ENCODE measurements around the gene ITIH4.

The ITIH4 gene

DNA sequence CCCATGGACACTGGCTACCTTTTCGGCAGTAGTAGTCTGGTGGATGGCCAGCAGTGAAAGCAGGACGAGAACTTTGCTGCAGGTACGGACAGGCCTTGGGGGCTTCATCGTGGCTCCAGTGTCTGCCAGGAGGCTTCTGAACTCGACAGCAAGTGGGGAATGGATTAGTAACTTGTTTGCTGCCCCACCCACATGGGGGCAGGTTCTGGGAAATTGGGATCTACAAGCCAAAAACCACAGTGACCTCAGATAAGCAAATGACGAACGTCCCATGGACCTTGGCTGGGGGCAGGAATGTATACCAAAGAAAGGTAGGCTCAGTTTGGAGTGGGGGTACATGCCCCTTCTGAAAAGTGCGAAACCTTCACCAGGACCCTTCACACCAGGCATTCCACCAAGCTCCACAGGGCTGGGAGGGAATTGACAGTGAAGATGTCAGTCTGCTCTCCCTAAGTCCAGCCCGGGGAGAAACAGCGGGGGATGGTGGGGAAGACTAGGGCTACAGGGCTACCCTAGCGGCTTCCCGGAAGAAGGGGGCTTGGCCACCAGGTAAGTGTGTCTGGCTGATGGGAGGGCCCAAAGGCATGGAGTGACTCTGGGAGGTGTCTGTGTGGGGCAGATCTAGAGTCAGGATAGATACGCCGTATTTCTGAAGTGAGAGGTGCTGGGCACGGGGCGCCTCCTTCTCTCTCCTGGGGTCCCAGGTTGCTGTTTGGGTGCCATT lies at the start of gene ITIH4:
ITIH4 (minus strand) TSS at position 138 of the 724 bp plus-strand sequence; CDS start at position 108, 30 bp downstream.
- no peak for DNase-seq

- DNase-seq, result no peak
These were observed 49.6 kb upstream of the ITIH4 start for GRCh38 chr3:52880047-52880446.

DNA sequence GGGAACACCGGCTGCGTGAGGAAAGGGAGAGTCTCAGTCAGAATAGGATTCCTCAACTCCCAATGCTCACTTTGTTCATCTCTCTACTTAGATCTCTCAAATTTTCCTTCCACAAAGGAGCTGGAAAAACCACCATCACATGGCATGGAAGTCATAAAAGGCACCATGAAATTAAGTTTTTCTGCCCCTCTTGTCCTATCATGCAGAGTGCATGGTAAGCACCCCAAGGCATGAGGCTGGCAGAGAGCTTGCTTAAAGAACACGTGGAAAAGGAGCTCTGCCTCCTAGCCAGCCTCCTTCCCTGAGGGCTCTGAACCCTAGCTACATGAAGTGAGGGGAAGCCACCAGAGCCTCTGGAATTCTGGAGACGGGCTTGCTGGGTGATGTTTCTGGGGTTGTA lies 49.1 kb upstream of the ITIH4 start:
- DNase-seq, result no peak

GRCh38 chr3:52879090-52879489 lies 48.6 kb upstream of the ITIH4 start:
- DNase-seq, result no peak

DNA sequence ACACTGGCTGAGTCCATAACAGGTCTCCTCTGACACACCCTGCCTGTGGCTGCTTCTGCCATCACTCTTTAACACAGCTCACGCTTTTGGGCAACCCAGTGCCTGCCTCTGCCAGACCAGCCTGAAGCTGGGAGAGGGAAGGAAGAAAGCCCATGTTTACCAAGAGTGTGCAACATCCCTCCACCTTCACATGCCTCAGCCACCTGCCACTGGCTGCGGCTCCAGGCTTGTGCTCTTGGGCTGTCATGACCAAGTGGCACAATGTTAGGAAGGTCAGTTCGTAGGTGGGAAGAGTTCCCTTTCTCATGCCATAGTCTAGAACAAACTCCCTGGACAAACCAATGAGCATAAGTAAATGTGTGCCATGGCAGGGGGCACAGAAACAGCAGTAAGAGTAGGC lies 46.6 kb upstream of the ITIH4 start:
- DNase-seq, result no peak

DNA sequence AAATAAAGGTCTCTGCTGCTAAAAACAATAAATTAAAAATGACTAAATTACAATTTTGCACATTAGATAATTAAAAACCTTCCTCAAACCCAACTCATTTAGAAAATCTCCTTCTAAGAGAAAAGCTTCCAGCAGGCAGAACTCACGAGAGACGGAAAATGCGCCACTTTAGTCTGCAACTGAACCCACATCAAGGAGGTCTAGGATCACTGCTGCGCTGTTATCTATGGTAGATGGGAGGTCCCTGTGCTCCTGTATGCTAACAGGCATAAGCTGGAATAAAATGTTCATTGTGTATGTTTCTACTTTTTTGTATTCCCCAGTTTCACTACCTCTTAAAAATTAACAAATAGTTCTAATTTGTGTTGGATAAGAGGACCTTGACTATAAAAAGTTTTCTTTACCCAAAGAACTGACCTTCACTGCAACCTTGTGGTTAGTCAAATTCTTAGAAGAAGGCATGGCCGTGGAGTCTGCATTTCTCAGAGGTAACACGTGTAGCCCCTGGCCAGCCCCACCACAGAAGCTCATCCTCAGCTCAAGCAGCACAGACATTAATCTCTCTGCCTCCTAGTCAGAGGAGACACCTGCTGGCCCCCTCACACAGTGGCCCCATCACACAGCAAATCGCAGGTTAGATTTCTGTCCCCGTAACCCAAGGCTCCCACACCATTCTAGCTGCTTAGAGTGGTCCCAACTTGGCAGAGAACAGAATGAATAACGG lies 44.6 kb upstream of the ITIH4 start:
- no peak for DNase-seq

GRCh38 chr3:52874160-52874701 lies 43.8 kb upstream of the ITIH4 start:
- DNase-seq, result no peak

- DNase-seq, result no peak
These were observed 43.1 kb upstream of the ITIH4 start for GRCh38 chr3:52873433-52874159.

DNA sequence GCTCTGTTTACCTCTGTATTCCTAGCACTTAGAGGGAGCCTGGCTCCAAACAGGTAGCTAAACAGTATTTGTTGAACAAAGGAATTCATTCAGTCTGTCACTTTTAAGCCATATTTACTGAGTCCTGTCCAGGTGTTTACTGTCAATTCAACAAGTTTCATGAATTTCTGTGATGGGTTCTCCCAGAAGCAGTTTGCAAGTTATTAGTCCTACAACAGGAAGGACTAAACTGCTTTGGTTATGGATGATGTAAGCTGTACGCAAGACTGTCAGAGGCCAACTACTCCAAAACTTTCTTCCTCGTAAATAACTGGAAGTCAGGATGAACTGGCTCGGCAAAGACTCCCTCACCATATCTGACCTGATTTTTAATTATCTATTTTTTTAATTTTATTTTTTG lies 41.8 kb upstream of the ITIH4 start:
- DNase-seq, result no peak

- no peak for DNase-seq
These were observed 41.3 kb upstream of the ITIH4 start for GRCh38 chr3:52871761-52872160.

DNA sequence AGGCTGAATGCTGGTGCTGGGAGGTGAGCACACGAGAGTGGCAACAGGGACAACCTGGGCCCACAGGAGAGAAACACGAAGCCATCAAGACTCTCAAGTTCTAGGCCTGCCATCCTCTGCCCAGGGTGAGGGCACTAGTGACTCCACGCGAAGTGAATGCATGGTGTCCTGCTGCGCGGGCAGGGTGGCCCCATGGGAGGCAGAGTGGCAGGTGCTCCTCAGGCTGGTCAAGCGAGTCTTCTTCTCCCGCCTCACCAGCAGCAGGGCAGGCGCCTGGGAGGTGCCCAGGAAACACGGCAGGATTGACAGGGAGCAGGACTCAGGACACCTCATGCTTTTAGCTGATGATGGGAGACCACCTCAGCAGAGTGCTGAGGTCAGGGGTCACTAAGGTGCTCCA lies 40.0 kb upstream of the ITIH4 start:
- no peak for DNase-seq

DNA sequence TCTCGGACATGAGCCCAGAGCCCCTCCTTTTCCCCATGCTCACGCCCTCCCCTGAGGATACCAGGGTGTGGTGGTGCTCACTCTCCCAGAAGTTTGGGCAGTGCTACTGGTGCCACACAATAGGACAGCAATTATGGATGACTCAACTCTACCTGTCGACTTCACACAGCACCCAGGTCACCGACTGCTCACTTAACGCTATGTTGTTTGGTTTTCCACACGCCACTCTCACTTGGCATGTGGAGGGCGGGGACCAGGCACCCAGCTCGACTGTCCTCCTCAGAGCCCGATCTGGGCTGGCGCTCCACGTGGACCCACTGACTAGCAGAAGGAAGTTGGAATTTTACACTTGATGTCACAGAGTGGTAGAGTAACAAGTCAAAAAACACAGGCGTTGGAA lies 36.0 kb upstream of the ITIH4 start:
- no peak for DNase-seq

DNA sequence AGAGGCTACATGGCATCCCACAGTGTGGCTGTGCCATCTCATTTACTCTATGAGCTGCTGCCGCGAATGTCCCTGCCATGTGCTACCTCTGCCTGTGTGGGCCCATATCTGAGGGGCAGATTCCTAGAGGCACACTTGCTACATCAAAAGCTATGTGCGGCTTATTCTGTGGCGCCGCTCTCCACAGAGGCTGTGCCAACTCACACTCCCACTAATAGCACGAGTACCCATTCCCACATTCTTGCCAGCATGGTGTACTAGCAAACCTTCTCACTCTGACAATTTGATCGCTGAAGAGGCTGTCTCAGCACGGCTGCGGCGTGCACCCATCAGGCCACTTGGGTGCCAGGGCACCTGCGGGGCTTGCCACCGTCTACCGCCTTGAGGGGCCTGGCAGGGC lies 35.5 kb upstream of the ITIH4 start:
- DNase-seq, result no peak

GRCh38 chr3:52860424-52860768 lies 29.9 kb upstream of the ITIH4 start:
- DNase-seq, result no peak

GRCh38 chr3:52859686-52860423 lies 29.4 kb upstream of the ITIH4 start:
- no peak for DNase-seq

DNA sequence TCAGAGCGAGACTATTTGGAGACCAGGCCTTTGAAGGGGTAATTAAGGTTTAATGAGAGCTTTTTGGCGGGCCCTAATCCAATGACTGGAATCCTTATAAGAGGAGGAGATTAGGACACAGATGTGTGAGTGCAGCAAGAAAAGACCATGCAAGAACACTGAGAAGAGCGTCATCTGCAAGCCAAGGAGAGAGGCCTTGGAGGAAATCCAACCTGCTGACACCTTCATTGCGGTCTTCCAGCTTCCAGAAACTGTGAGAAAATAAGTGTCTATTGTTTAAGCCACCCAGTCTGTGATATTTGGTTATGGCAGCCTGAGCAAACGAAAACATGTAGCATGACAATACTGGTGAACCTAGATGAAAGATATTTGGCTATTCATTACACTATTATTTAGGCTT lies 27.4 kb upstream of the ITIH4 start:
- no peak for DNase-seq

DNA sequence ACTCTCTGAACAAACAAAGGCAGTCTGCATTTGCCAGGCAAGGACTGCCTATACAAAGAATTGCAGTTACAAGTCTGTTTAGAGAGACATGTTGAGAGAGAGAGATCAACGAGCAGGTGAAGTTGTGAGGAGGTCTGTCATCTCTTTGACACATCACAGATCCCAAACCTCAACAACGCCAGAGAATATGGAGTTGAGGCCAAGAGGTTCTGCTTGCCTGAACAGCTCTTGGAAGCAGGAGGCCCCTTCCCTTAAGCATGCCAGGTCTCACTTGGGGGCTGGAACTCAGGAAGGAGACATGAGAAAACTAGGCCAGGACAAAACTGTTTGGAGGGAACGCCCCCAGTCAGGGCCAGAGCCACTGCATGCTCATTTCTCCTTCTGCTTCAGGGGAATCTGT lies 26.7 kb upstream of the ITIH4 start:
- no peak for DNase-seq

DNA sequence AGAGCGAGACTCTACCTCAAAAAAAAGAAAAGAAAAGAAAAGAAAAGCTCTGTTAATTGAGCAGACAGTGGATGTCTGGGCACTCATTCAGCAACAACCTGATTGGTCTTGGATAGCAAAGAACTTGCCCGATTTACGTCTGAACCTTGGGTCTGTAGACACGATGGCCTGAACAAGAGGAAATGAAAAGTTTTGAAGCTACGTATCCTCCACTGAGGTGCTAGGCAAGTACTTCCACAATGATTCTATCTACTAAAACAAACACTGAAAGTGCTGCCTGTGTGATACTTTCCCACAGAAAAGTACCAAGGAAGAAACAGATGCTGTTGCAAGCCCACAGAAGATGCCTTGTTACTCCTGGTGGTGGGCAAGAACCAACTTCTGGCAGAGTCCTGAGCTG lies 26.2 kb upstream of the ITIH4 start:
- no peak for DNase-seq

- DNase-seq, result no peak
These were observed 23.5 kb upstream of the ITIH4 start for GRCh38 chr3:52854013-52854412.

DNA sequence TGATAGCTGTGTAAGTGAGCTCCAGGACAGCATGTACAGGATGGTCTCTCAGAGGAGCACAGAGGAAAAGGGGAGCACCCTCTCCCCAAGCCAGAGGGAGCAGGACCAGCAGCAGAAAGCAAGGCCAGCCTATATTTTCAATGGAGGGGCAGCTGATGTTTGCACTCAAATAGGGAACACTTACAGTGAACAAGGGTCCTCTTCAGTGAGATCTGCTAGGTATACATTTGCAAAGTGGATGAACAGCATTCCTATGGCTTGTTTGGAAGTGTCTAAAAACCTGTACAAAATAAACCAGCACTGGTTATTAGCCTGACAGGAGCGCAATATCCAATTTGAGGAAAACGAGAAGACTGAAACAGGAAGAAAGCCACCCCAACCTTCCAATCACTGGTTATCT lies 21.9 kb upstream of the ITIH4 start:
- DNase-seq, result no peak

GRCh38 chr3:52851348-52851747 lies 20.9 kb upstream of the ITIH4 start:
- peak; percentile 3 to 6 for DNase-seq

GRCh38 chr3:52849656-52850055 lies 19.2 kb upstream of the ITIH4 start:
- no peak for DNase-seq

DNA sequence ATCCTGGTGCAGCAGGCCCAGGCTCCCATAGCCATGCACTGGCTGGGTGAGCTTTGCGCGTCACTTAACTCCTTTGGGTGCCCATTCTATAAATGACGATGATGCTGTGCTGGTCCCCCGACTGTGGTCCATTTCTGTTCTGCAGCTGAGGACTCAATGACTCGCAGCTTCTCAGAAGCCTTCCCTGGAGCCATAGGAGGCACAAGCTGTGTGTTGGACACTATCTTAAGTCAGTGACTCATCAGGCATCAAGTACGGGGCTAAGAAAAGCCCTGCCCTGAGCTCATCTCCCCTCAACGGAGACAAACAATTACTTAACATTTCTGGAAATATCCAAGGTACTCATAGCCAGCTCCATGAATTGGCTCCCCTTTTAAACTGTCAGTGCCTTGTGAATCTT lies 18.1 kb upstream of the ITIH4 start:
- DNase-seq, result no peak
